OCI-LY3 (cell line): Measurements from ENCODE around the gene ITPR1.

ENCODE experiments used
- EZH2phosphoT487 ChIP-seq: fragments of 200-600 bp; shearing (Covaris generic); IDR thresholded peaks from 2 replicates; pipeline ENCODE4 v1.6.1; 2018; ENCODE audit warnings: antibody characterized with exemption, mixed run types, low read depth
- TF ChIP-seq, protein P1 (sequence below): fragments of 200-600, 300-600 bp; sonication (generic); IDR thresholded peaks from 2 replicates; pipeline ENCODE4 v1.5.1; 2014; ENCODE audit warnings: antibody characterized with exemption, low read length, low read depth

GRCh38 chr3:4478261-4478660, 14.9 kb upstream of the ITPR1 start:
- TF ChIP-seq, protein P1, sequence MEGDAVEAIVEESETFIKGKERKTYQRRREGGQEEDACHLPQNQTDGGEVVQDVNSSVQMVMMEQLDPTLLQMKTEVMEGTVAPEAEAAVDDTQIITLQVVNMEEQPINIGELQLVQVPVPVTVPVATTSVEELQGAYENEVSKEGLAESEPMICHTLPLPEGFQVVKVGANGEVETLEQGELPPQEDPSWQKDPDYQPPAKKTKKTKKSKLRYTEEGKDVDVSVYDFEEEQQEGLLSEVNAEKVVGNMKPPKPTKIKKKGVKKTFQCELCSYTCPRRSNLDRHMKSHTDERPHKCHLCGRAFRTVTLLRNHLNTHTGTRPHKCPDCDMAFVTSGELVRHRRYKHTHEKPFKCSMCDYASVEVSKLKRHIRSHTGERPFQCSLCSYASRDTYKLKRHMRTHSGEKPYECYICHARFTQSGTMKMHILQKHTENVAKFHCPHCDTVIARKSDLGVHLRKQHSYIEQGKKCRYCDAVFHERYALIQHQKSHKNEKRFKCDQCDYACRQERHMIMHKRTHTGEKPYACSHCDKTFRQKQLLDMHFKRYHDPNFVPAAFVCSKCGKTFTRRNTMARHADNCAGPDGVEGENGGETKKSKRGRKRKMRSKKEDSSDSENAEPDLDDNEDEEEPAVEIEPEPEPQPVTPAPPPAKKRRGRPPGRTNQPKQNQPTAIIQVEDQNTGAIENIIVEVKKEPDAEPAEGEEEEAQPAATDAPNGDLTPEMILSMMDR: no peak
- TF ChIP-seq EZH2phosphoT487: no peak
